ENCODE data around the gene RALGAPA1.

Gene RALGAPA1

DNA sequence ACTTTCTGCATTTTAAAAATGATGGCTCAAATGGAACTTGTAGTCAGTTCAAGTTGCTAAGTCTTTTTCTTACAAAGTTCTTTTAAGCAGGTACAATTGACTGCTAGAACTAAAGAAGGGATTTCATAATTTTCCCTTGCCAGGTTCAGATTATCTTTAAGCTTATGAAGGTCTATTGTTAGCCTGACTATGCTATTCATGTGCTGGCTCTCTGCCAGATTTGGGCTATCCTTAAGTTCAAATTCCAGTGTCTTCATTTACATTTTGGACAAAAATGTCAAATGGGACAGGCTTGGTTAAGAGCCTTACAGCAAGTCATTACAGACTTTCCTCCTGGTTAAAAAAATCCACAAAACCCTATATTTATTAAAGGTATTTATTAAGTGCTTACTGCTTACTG is 232.8 kb downstream of the RALGAPA1 start:
- H3K4me3 ChIP-seq (ENCODE audit: low read depth, low read length) = no peak overlapping the region
- peak; percentile 62 for DNase-seq
- H3K9me3 ChIP-seq (ENCODE audit: severe bottlenecking) = no peaks in the 10 kb centered on the region

DNA sequence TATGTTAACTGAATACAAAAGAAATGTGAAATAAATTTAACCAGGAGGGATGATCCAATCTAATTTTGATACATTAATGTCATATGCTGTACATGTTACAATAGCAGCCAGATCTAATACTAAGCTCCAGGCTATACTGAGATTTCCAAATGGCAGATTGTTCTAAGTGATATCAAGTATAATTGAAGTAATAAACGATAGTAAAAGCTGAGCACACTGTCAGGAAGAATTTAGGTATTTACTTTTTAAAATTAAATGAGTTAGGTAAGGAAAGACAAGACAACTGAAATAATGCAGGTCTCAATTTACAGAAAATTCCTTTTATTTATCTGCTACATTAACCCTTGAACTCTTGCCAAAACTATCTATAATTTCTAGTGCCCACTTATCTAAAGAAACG is 235.2 kb downstream of the RALGAPA1 start:
- H3K27ac ChIP-seq = peak overlapping the region; percentile 7; the same call in 1 of the 2 replicates
- no peaks in the 10 kb centered on the region for H3K36me3 ChIP-seq
- H3K9me3 ChIP-seq (ENCODE audit: severe bottlenecking) = no peaks in the 10 kb centered on the region
- H3K27me3 ChIP-seq (ENCODE audit: insufficient read depth, low read depth, severe bottlenecking) = no peaks in the 10 kb centered on the region
- no peak for DNase-seq
- TF ChIP-seq, protein P1, sequence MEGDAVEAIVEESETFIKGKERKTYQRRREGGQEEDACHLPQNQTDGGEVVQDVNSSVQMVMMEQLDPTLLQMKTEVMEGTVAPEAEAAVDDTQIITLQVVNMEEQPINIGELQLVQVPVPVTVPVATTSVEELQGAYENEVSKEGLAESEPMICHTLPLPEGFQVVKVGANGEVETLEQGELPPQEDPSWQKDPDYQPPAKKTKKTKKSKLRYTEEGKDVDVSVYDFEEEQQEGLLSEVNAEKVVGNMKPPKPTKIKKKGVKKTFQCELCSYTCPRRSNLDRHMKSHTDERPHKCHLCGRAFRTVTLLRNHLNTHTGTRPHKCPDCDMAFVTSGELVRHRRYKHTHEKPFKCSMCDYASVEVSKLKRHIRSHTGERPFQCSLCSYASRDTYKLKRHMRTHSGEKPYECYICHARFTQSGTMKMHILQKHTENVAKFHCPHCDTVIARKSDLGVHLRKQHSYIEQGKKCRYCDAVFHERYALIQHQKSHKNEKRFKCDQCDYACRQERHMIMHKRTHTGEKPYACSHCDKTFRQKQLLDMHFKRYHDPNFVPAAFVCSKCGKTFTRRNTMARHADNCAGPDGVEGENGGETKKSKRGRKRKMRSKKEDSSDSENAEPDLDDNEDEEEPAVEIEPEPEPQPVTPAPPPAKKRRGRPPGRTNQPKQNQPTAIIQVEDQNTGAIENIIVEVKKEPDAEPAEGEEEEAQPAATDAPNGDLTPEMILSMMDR (IDR thresholded peaks at IDR 0.05; ENCODE audit: low read depth, low read length) = no peak
- H3K4me3 ChIP-seq (ENCODE audit: low read depth, low read length) = no peak overlapping the region

More for the DNA sequence above, 232.8 kb downstream of the RALGAPA1 start:
- Histone ChIP-seq H3K36me3 (no peaks in the 10 kb centered on the region), H3K27ac (peak overlapping the region; percentile 54), H3K27me3 (ENCODE audit: insufficient read depth, low read depth, severe bottlenecking) (no peaks in the 10 kb centered on the region)
- TF ChIP-seq, protein P1 (IDR thresholded peaks at IDR 0.05; ENCODE audit: low read depth, low read length) = no peak

DNA sequence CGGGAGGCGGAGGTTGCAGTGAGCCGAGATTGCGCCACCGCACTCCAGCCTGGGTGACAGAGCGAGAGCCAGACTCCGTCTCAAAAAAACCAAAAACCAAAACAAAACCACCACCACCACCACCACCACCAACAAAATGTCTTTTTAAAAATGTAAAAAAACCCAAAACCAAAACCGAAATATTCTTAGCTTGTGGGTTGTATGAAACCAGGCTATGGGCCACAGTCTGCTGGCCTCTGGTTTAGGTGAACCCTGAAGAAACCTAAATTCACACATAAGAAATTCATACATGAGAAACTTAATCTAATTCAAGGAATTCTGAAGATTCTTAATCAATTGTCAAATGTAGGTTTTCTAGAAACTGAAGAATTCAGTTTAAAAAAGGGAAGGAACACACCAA is 237.5 kb downstream of the RALGAPA1 start:
- Histone ChIP-seq H3K27ac (no peak overlapping the region), H3K4me3 (ENCODE audit: low read depth, low read length) (no peak overlapping the region), H3K9me3 (ENCODE audit: severe bottlenecking) (no peaks in the 10 kb centered on the region), H3K36me3 (no peaks in the 10 kb centered on the region), H3K27me3 (ENCODE audit: insufficient read depth, low read depth, severe bottlenecking) (no peaks in the 10 kb centered on the region)
- TF ChIP-seq, protein P1 (IDR thresholded peaks at IDR 0.05; ENCODE audit: low read depth, low read length) = no peak
- no peak for DNase-seq

DNA sequence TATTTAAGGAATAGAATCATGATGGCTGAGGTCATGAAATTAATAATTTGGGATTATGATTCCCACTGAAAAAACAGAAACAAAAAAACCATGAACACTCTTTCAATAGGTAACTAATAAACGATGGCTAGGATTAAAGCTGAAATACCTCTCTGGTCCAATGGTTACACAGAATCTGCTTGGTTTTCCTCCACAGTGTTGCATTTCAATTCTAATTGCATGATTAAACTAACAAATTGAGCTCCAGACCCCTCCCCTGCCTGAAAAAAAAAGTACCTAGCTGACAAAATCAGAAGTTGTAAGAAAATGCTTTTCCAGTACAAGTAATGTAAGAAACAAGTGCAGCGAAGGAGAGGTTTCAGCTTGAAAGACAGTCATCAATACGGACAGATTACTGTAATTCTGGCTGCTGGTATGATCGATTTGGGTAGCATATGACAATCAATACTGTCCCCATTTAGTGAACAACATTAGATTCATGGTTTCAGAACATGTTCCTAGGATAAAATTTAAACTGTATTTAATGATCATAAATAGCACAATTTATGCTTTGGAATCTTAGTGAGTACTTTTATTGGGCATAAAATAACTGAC is 243.1 kb downstream of the RALGAPA1 start:
- TF ChIP-seq, protein P1 (IDR thresholded peaks at IDR 0.05; ENCODE audit: low read depth, low read length) = no peak
- no peak for DNase-seq
- Histone ChIP-seq H3K36me3 (no peaks in the 10 kb centered on the region), H3K27ac (no peak overlapping the region), H3K4me3 (ENCODE audit: low read depth, low read length) (no peak overlapping the region), H3K27me3 (ENCODE audit: insufficient read depth, low read depth, severe bottlenecking) (no peaks in the 10 kb centered on the region), H3K9me3 (ENCODE audit: severe bottlenecking) (no peaks in the 10 kb centered on the region)

DNA sequence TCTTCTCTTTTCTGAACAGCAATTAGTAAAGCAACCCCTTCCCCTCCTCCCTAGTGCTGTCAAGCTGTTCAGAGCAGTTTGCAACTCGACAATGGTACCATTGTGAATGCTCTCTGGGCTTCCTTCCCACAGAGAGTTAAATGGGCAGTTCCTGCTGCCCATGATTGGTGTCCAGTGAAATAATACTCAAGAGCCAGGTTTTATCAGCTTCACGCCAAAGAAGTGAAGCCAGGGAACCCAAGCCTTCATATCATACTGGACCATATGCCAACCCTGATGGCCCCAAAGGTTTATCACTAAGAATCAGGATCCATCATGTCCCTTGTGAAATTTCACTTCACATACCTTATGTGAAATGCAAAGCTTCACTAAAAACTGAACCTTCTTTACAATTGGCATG is 250.4 kb downstream of the RALGAPA1 start:
- TF ChIP-seq, protein P1 (IDR thresholded peaks at IDR 0.05; ENCODE audit: low read depth, low read length) = no peak
- no peaks in the 10 kb centered on the region for H3K9me3 ChIP-seq (ENCODE audit: severe bottlenecking)
- peak overlapping the region; percentile 19; the same call in 1 of the 2 replicates for H3K27ac ChIP-seq
- no peak overlapping the region for H3K4me3 ChIP-seq (ENCODE audit: low read depth, low read length)
- no peaks in the 10 kb centered on the region for H3K36me3 ChIP-seq
- no peaks in the 10 kb centered on the region for H3K27me3 ChIP-seq (ENCODE audit: insufficient read depth, low read depth, severe bottlenecking)
- peak; percentile 44 for DNase-seq

DNA sequence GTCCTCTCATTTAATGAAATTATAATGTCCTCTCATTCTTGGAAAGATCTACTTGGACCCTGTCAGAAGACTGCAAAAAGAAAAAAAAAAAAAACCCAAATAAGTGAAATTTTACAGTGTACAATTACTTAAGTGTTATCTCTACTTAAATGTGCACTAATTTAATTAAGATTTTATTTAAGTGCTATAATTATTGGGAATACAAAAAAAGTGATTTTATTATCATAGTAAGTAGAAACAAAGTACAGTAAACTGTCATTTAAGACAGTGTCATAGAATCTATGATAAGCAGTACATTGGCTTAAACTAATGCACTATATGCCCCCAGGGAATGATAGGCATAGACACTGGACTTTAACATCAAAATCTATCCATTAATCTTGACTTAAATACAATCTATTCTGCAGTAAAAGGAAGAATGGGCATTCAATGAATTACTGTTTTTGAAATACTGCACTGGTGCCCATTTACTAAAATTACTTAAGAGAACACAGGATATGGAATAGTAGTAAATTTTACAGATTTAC is 251.8 kb downstream of the RALGAPA1 start:
- TF ChIP-seq, protein P1 (IDR thresholded peaks at IDR 0.05; ENCODE audit: low read depth, low read length) = no peak
- Histone ChIP-seq H3K4me3 (ENCODE audit: low read depth, low read length) (no peak overlapping the region), H3K9me3 (ENCODE audit: severe bottlenecking) (no peaks in the 10 kb centered on the region), H3K27me3 (ENCODE audit: insufficient read depth, low read depth, severe bottlenecking) (no peaks in the 10 kb centered on the region), H3K36me3 (no peaks in the 10 kb centered on the region), H3K27ac (peak overlapping the region; percentile 19)
- DNase-seq = no peak

All from WERI-Rb-1 (cell line).